GM12875 (cell line): ENCODE results near the gene DUSP2.

Source experiments
- H3K4me3 ChIP-seq: one replicate; pipeline ENCODE4 v1.5.1; 2011; ENCODE audit warnings: low read depth, low read length, control low read depth
- CTCF ChIP-seq: IDR thresholded peaks from 2 replicates; pipeline ENCODE4 v1.5.1; 2011; ENCODE audit warnings: low read depth, mild to moderate bottlenecking, control low read depth, inconsistent platforms, low read length, moderate library complexity, borderline replicate concordance; ENCODE audit not compliant: insufficient read depth

DUSP2 gene

GRCh38 chr2:96134421-96134820, 10.8 kb downstream of the DUSP2 start:
- no peak overlapping the region for H3K4me3 ChIP-seq
- no peak for TF ChIP-seq CTCF

GRCh38 chr2:96131813-96132745, 13.2 kb downstream of the DUSP2 start:
- no peak for TF ChIP-seq CTCF
- H3K4me3 ChIP-seq: no peak overlapping the region

GRCh38 chr2:96131152-96131812, 14.0 kb downstream of the DUSP2 start:
- no peak overlapping the region for H3K4me3 ChIP-seq
- no peak for TF ChIP-seq CTCF

GRCh38 chr2:96130483-96130882, 14.8 kb downstream of the DUSP2 start:
- TF ChIP-seq CTCF: no peak
- H3K4me3 ChIP-seq: no peak overlapping the region

GRCh38 chr2:96129528-96130120, 15.6 kb downstream of the DUSP2 start:
- no peak for TF ChIP-seq CTCF
- no peak overlapping the region for H3K4me3 ChIP-seq

- H3K4me3 ChIP-seq: no peak overlapping the region
- no peak for TF ChIP-seq CTCF
Observed at GRCh38 chr2:96128456-96128855, 16.8 kb downstream of the DUSP2 start.
